ENCODE data around the gene B9D1. TPM values are rescaled to one million over a fixed set of nuclear protein-coding genes. Genes with fewer than 3 reads are reported as not detected.
A peak's percentile ranks its signal among the peaks of the same experiment; 100 is the strongest.

B9D1 gene
- total RNA-seq, 1 donor from 2014 or later: 9.4 TPM

GRCh38 chr17:19334331-19334730, 28.2 kb downstream of the B9D1 start:
- Mint-ChIP-seq H3K27ac (ENCODE audit: unreplicated experiment) (no peak overlapping the region), H3K9me3 (ENCODE audit: low read depth) (no peaks in the 10 kb centered on the region), H3K4me1 (ENCODE audit: low read depth) (peaks cover 41% of the 10 kb centered on the region), H3K27me3 (ENCODE audit: low read depth) (no peaks in the 10 kb centered on the region), H3K36me3 (ENCODE audit: low read depth) (no peaks in the 10 kb centered on the region), H3K4me3 (ENCODE audit: unreplicated experiment) (no peak overlapping the region)
- DNase-seq (ENCODE audit: low spot score): no peak
- TF ChIP-seq CTCF (IDR thresholded peaks at IDR 0.05): no peak

GRCh38 chr17:19333736-19334290, 28.7 kb downstream of the B9D1 start:
- no peak for TF ChIP-seq CTCF (IDR thresholded peaks at IDR 0.05)
- Mint-ChIP-seq H3K4me1 (ENCODE audit: low read depth) (peaks cover 38% of the 10 kb centered on the region), H3K4me3 (ENCODE audit: unreplicated experiment) (no peak overlapping the region), H3K27me3 (ENCODE audit: low read depth) (no peaks in the 10 kb centered on the region), H3K36me3 (ENCODE audit: low read depth) (no peaks in the 10 kb centered on the region), H3K27ac (ENCODE audit: unreplicated experiment) (no peak overlapping the region), H3K9me3 (ENCODE audit: low read depth) (no peaks in the 10 kb centered on the region)
- DNase-seq (ENCODE audit: low spot score): no peak

GRCh38 chr17:19333132-19333440, 29.4 kb downstream of the B9D1 start:
- H3K27ac Mint-ChIP-seq (ENCODE audit: unreplicated experiment): no peak overlapping the region
- no peaks in the 10 kb centered on the region for H3K9me3 Mint-ChIP-seq (ENCODE audit: low read depth)
- TF ChIP-seq CTCF (IDR thresholded peaks at IDR 0.05): no peak
- H3K36me3 Mint-ChIP-seq (ENCODE audit: low read depth): no peaks in the 10 kb centered on the region
- H3K4me1 Mint-ChIP-seq (ENCODE audit: low read depth): peaks cover 38% of the 10 kb centered on the region
- H3K27me3 Mint-ChIP-seq (ENCODE audit: low read depth): no peaks in the 10 kb centered on the region
- no peak for DNase-seq (ENCODE audit: low spot score)
- no peak overlapping the region for H3K4me3 Mint-ChIP-seq (ENCODE audit: unreplicated experiment)

- TF ChIP-seq CTCF (IDR thresholded peaks at IDR 0.05): no peak
- no peak for DNase-seq (ENCODE audit: low spot score)
- Mint-ChIP-seq H3K27me3 (ENCODE audit: low read depth) (no peaks in the 10 kb centered on the region), H3K36me3 (ENCODE audit: low read depth) (no peaks in the 10 kb centered on the region), H3K4me3 (ENCODE audit: unreplicated experiment) (no peak overlapping the region), H3K27ac (ENCODE audit: unreplicated experiment) (no peak overlapping the region), H3K9me3 (ENCODE audit: low read depth) (no peaks in the 10 kb centered on the region), H3K4me1 (ENCODE audit: low read depth) (peaks cover 38% of the 10 kb centered on the region)
These were observed 30.0 kb downstream of the B9D1 start for GRCh38 chr17:19332371-19333131.

GRCh38 chr17:19331543-19332245, 30.8 kb downstream of the B9D1 start:
- H3K4me3 Mint-ChIP-seq (ENCODE audit: unreplicated experiment): no peak overlapping the region
- H3K4me1 Mint-ChIP-seq (ENCODE audit: low read depth): peaks cover 37% of the 10 kb centered on the region
- DNase-seq (ENCODE audit: low spot score): no peak

More at GRCh38 chr17:19331543-19332245, 30.8 kb downstream of the B9D1 start:
- H3K27ac Mint-ChIP-seq (ENCODE audit: unreplicated experiment): peak overlapping the region; percentile 83
- H3K27me3 Mint-ChIP-seq (ENCODE audit: low read depth): no peaks in the 10 kb centered on the region
- no peaks in the 10 kb centered on the region for H3K9me3 Mint-ChIP-seq (ENCODE audit: low read depth)
- H3K36me3 Mint-ChIP-seq (ENCODE audit: low read depth): no peaks in the 10 kb centered on the region
- no peak for TF ChIP-seq CTCF (IDR thresholded peaks at IDR 0.05)

All from chondrocyte (in vitro differentiated cells).